ENCODE results near the gene POPDC2.

GRCh38 chr3:119647171-119647570 lies 13.2 kb downstream of the POPDC2 start:
- TF ChIP-seq CTCF (IDR thresholded peaks at IDR 0.05; ENCODE audit: insufficient read depth, low read length) (no peak), GABPA (IDR thresholded peaks at IDR 0.05; ENCODE audit: low read depth) (no peak)

All from HL-60 (cell line).